ENCODE results near the gene FTCD. TPM values are rescaled to one million over a fixed set of nuclear protein-coding genes. Genes with fewer than 3 reads are reported as not detected.

FTCD gene
- total RNA-seq, 1 donor from 2014 or later: 1.2 TPM

GRCh38 chr21:46092026-46092764 lies 63.2 kb downstream of the FTCD start:
- peak; percentile 73 for ATAC-seq
- intact Hi-C loops (cut with DNase I): loop anchor here (10.0 kb wide), 1 partner anchor 47 kb away; no protein-coding TSS in a partner anchor
- DNase-seq (ENCODE audit: missing footprints): no peak

GRCh38 chr21:46091631-46092025 lies 63.8 kb downstream of the FTCD start:
- intact Hi-C loops (cut with DNase I): loop anchor here (10.0 kb wide), 1 partner anchor 47 kb away; no protein-coding TSS in a partner anchor
- ATAC-seq (no peak), DNase-seq (ENCODE audit: missing footprints) (no peak)

- DNase-seq (ENCODE audit: missing footprints): no peak
- ATAC-seq: no peak
- intact Hi-C loops (cut with DNase I): loop anchor here (10.0 kb wide), 1 partner anchor 46 kb away; no protein-coding TSS in a partner anchor
Measured at GRCh38 chr21:46091118-46091517, 64.3 kb downstream of the FTCD start.

GRCh38 chr21:46089285-46089684 lies 66.1 kb downstream of the FTCD start:
- DNase-seq (ENCODE audit: missing footprints): no peak
- intact Hi-C loops (cut with DNase I): no loop called here

GRCh38 chr21:46088189-46088588 lies 67.2 kb downstream of the FTCD start:
- intact Hi-C loops (cut with DNase I): no loop called here
- ATAC-seq (no peak), DNase-seq (ENCODE audit: missing footprints) (no peak)

More at GRCh38 chr21:46089285-46089684, 66.1 kb downstream of the FTCD start:
- no peak for ATAC-seq

- intact Hi-C loops (cut with DNase I): no loop called here
- DNase-seq (ENCODE audit: missing footprints) (no peak), ATAC-seq (no peak)
Measured at GRCh38 chr21:46087641-46088040, 67.7 kb downstream of the FTCD start.

Other genes with a start within 250 kb of the FTCD start
- gene COL6A1, start 173.8 kb downstream of the FTCD start, total RNA-seq: 228 TPM
- 254 TPM for gene COL6A2, start 57.5 kb downstream of the FTCD start, total RNA-seq
- gene SPATC1L, start 28.9 kb upstream of the FTCD start, total RNA-seq: 7.7 TPM
- 61.0 TPM for gene LSS, start 73.2 kb upstream of the FTCD start, total RNA-seq
- gene MCM3AP, start 130.0 kb upstream of the FTCD start, total RNA-seq: 56.9 TPM
- gene YBEY, start 130.8 kb upstream of the FTCD start, total RNA-seq: 18.6 TPM
- 1.2 TPM for gene C21orf58, start 168.3 kb upstream of the FTCD start, total RNA-seq
- gene PCNT, start 168.6 kb upstream of the FTCD start, total RNA-seq: 27.3 TPM

All from Right ventricle myocardium inferior (tissue), 1 donor.